Hepatocyte (in vitro differentiated cells): ENCODE results near the gene DTNA. TPM values are rescaled to one million over a fixed set of nuclear protein-coding genes. Genes with fewer than 3 reads are reported as not detected.

Experiments
- DNase-seq: peaks from one replicate; pipeline ENCODE4 v3.0.0-alpha.2; 2016; ENCODE audit warnings: low spot score
- H2AFZ ChIP-seq: fragments of 200-600 bp; sonication (generic); 2 replicates; pipeline ENCODE4 v1.6.0; 2016; ENCODE audit warnings: antibody characterized with exemption, mild to moderate bottlenecking
- H3K27ac ChIP-seq: fragments of 200-600 bp; sonication (generic); 2 replicates; pipeline ENCODE4 v1.5.1; 2016; ENCODE audit warnings: mild to moderate bottlenecking
- H3K27me3 ChIP-seq: fragments of 200-600 bp; sonication (generic); 2 replicates; pipeline ENCODE4 v1.6.1; 2016
- H3K36me3 ChIP-seq: fragments of 200-600 bp; sonication (generic); replicated peaks from 2 replicates; pipeline ENCODE4 v1.5.1; 2016; ENCODE audit warnings: low read depth; ENCODE audit not compliant: insufficient read depth
- H3K4me1 ChIP-seq: fragments of 200-600 bp; sonication (generic); 2 replicates; pipeline ENCODE4 v1.5.1; 2016; ENCODE audit warnings: mild to moderate bottlenecking, moderate library complexity; ENCODE audit not compliant: insufficient read depth
- H3K4me2 ChIP-seq: fragments of 200-600 bp; sonication (generic); 2 replicates; pipeline ENCODE4 v1.6.0; 2016
- H3K4me3 ChIP-seq: fragments of 200-600 bp; sonication (generic); 2 replicates; pipeline ENCODE4 v1.5.1; 2016; ENCODE audit warnings: mild to moderate bottlenecking
- H3K79me2 ChIP-seq: fragments of 200-600 bp; sonication (generic); 2 replicates; pipeline ENCODE4 v1.6.0; 2017; ENCODE audit warnings: mild to moderate bottlenecking
- H3K9me2 ChIP-seq: fragments of 200-600 bp; sonication (generic); replicated peaks from 2 replicates; pipeline ENCODE4 v1.6.0; 2017; ENCODE audit warnings: mild to moderate bottlenecking; ENCODE audit not compliant: insufficient read depth
- H3K9me3 ChIP-seq: fragments of 200-600 bp; sonication (generic); 2 replicates; pipeline ENCODE4 v1.5.1; 2016; ENCODE audit warnings: low read depth, mild to moderate bottlenecking
- H4K20me1 ChIP-seq: fragments of 200-600 bp; sonication (generic); 2 replicates; pipeline ENCODE4 v1.6.0; 2016; ENCODE audit warnings: mild to moderate bottlenecking; ENCODE audit not compliant: insufficient read depth, poor library complexity, severe bottlenecking
- EZH2 ChIP-seq: fragments of 200-600 bp; sonication (generic); IDR thresholded peaks from 2 replicates; pipeline ENCODE4 v1.6.1; 2016; ENCODE audit warnings: antibody characterized with exemption, mild to moderate bottlenecking, borderline replicate concordance
- EZH2phosphoT487 ChIP-seq: fragments of 200-600 bp; sonication (generic); IDR thresholded peaks from one replicate; pipeline ENCODE4 v1.6.1; 2018; ENCODE audit warnings: antibody characterized with exemption, mild to moderate bottlenecking, low read depth, moderate library complexity; ENCODE audit not compliant: unreplicated experiment, severe bottlenecking
- WGBS: methylation state at CpG from one replicate; pipeline ENCODE4 v1.1.6; 2016; ENCODE audit warnings: low lambda C conversion rate; ENCODE audit errors: missing lambda C conversion rate; 5-methylcytosine and 5-hydroxymethylcytosine counted together
- polyA plus RNA-seq: library from polyadenylated mRNA; unstranded; fragments of >200 nt; fragmentation: Nextera tagmentation; extraction: Ambion mirVana; gene quantifications from 2 replicates; pipeline ENCODE4 v1.2.1, GENCODE V29; 2016
- total RNA-seq: library from RNA; depleted of rRNA; stranded (reverse); fragments of >200 nt; gene quantifications from 2 replicates; pipeline ENCODE4 v1.2.3, GENCODE V29; 2014
- TF ChIP-seq, protein P1 (sequence below): fragments of 200-600 bp; sonication (generic); IDR thresholded peaks from 2 replicates; pipeline ENCODE4 v1.5.1; 2016; ENCODE audit warnings: antibody characterized with exemption, mild to moderate bottlenecking; ENCODE audit not compliant: poor library complexity

The DTNA gene
- total and polyA plus RNA-seq, 2 experiments from 2014 or later: 18.3 to 34.0 TPM

DNA sequence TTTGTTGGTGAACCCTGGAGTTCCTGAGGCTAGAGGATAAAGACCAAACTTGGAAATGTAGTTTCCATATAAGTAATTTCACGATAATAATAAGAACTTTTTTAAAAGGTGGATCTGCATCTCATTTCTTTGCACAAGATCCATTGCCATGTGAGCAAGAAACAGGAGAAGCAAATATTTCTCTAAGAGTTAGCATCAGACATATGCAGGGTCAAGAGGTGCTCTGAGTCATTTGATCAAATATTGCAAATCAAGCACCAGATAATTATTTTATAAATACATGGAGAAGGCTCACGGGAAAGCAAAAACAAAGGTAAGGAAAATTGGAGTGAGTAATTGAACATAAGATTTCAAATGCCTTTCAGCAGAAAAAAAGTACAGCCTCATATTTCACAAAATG is 118.0 kb downstream of the DTNA start:
- H3K27ac ChIP-seq: no peak overlapping the region
- no peaks in the 10 kb centered on the region for H3K9me3 ChIP-seq
- no peaks in the 10 kb centered on the region for H3K9me2 ChIP-seq
- no peak overlapping the region for H3K4me3 ChIP-seq
- WGBS: 88% methylated on average over 2 of the region's 2 CpGs
- H3K4me1 ChIP-seq: no peaks in the 10 kb centered on the region
- no peak for DNase-seq
- H2AFZ ChIP-seq: no peak overlapping the region
- TF ChIP-seq EZH2phosphoT487 (no peak), EZH2 (no peak)
- TF ChIP-seq, protein P1, sequence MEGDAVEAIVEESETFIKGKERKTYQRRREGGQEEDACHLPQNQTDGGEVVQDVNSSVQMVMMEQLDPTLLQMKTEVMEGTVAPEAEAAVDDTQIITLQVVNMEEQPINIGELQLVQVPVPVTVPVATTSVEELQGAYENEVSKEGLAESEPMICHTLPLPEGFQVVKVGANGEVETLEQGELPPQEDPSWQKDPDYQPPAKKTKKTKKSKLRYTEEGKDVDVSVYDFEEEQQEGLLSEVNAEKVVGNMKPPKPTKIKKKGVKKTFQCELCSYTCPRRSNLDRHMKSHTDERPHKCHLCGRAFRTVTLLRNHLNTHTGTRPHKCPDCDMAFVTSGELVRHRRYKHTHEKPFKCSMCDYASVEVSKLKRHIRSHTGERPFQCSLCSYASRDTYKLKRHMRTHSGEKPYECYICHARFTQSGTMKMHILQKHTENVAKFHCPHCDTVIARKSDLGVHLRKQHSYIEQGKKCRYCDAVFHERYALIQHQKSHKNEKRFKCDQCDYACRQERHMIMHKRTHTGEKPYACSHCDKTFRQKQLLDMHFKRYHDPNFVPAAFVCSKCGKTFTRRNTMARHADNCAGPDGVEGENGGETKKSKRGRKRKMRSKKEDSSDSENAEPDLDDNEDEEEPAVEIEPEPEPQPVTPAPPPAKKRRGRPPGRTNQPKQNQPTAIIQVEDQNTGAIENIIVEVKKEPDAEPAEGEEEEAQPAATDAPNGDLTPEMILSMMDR: no peak
- H3K36me3 ChIP-seq: no peaks in the 10 kb centered on the region
- H3K79me2 ChIP-seq: no peaks in the 10 kb centered on the region
- no peak overlapping the region for H3K4me2 ChIP-seq
- no peaks in the 10 kb centered on the region for H3K27me3 ChIP-seq
- no peaks in the 10 kb centered on the region for H4K20me1 ChIP-seq

DNA sequence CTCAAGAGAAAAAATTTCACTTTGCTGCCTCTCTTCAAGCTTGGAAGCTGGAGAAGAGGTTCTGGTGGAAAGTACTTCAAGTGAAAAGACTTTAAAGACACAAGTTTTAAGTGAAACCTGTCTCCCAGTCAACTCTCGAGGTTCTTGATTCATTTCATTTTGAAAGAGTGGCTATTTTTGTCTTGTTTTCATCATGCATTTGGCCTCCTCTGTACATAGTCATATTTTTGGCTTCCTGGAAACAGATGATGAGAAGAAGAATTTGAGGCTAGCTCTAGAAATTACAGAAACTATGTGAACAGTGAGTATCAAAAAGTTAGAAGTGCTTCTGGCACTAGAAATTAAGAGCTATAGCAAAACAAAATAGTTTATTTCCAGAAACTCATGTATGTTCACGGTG is 124.8 kb downstream of the DTNA start:
- 97% methylated on average over 2 of the region's 2 CpGs for WGBS
- Histone ChIP-seq H3K79me2 (no peaks in the 10 kb centered on the region), H3K4me3 (no peak overlapping the region), H3K4me2 (no peak overlapping the region), H3K36me3 (no peaks in the 10 kb centered on the region), H3K4me1 (no peaks in the 10 kb centered on the region), H3K9me3 (no peaks in the 10 kb centered on the region), H3K9me2 (no peaks in the 10 kb centered on the region), H2AFZ (no peak overlapping the region), H3K27me3 (no peaks in the 10 kb centered on the region), H4K20me1 (no peaks in the 10 kb centered on the region), H3K27ac (no peak overlapping the region)
- DNase-seq: no peak
- TF ChIP-seq EZH2phosphoT487 (no peak), EZH2 (no peak)
- TF ChIP-seq, protein P1: no peak

DNA sequence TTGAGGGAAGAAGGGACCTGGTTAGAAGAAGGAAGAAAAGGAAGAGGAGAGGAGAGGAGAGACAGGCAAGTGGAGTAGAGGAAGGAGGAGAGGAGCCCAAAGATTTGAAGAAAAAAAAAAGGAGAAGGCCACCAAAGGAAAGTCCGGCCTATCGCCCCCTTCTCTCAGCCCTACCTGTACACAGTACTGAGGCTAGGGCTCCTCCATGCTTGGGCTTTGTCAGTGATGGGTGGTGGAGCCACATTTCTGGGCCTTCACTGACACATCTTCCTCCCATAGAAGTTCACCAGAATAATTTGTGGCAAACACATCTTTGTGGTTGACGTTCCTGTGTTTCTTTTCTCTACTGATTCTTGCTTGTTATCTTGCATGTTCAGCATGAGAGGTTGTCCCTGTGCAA is 125.4 kb downstream of the DTNA start:
- Histone ChIP-seq H3K4me2 (no peak overlapping the region), H2AFZ (no peak overlapping the region), H3K36me3 (no peaks in the 10 kb centered on the region), H3K79me2 (no peaks in the 10 kb centered on the region), H3K27me3 (no peaks in the 10 kb centered on the region), H3K9me3 (no peaks in the 10 kb centered on the region), H3K4me3 (no peak overlapping the region), H3K4me1 (no peaks in the 10 kb centered on the region), H3K27ac (no peak overlapping the region), H4K20me1 (no peaks in the 10 kb centered on the region), H3K9me2 (no peaks in the 10 kb centered on the region)
- TF ChIP-seq EZH2phosphoT487: no peak
- no peak for TF ChIP-seq EZH2
- TF ChIP-seq, protein P1: no peak
- 88% methylated on average over 3 of the region's 3 CpGs for WGBS
- DNase-seq: no peak

DNA sequence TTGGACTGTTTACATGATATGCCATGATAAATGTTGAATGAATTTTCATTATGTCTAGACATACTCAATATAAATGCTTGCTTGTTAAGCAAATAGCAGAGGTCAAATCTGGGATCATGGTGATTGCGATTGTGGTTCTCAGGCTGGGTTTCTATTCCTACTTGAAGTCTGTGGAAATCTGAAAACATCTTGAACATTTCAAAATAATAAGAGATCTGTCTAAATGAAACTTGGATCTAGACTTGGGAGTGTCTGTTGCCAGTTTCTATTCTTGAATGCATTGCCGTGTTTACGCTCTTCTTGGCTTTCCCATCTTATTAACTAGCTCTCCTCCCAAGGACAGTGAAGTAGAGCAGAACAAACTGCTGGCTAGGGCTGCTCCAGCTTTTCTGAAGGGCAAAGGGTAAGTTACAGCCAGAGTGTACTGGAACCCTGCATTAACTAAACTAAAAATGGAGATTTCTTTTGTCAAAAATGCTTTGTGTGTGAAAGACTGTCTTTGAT is 127.7 kb downstream of the DTNA start:
- H3K4me1 ChIP-seq: no peaks in the 10 kb centered on the region
- no peak overlapping the region for H2AFZ ChIP-seq
- no peaks in the 10 kb centered on the region for H3K9me2 ChIP-seq
- no peak overlapping the region for H3K27ac ChIP-seq
- H3K4me2 ChIP-seq: peak overlapping the region; percentile 5
- no peaks in the 10 kb centered on the region for H3K9me3 ChIP-seq
- H4K20me1 ChIP-seq: no peaks in the 10 kb centered on the region
- H3K4me3 ChIP-seq: no peak overlapping the region
- WGBS: 72% methylated on average over 3 of the region's 3 CpGs
- TF ChIP-seq, protein P1: no peak
- TF ChIP-seq EZH2phosphoT487 (no peak), EZH2 (no peak)
- no peak for DNase-seq
- no peaks in the 10 kb centered on the region for H3K36me3 ChIP-seq
- no peaks in the 10 kb centered on the region for H3K79me2 ChIP-seq
- H3K27me3 ChIP-seq: no peaks in the 10 kb centered on the region
